Esophagus muscularis mucosa (tissue), 4 donors: Measurements from ENCODE around the gene ANKIB1. TPM values are rescaled to one million over a fixed set of nuclear protein-coding genes. Genes with fewer than 3 reads are reported as not detected.

Experiments used
- DNase-seq: peaks from one replicate; pipeline ENCODE4 v3.0.0-alpha.2; 2017; ENCODE audit errors: extremely low spot score
- H3K27ac ChIP-seq, 4 donors: fragments of 200-600 bp; sonication (generic); replicated peaks in 1 of 4; 1 replicate in 3 of 4; 2 replicates in 1 of 4; pipeline ENCODE4 v1.5.1; 2016 to 2019; ENCODE audit warnings: mild to moderate bottlenecking in 1 of 4
- H3K27me3 ChIP-seq, 4 donors: fragments of 200-600 bp; sonication (generic); one replicate each; pipeline versions ENCODE4 v1.5.1 to v1.6.0; 2016 to 2019
- H3K36me3 ChIP-seq, 4 donors: fragments of 200-600 bp; sonication (generic); one replicate each; pipeline ENCODE4 v1.5.1; 2016 to 2019
- H3K4me1 ChIP-seq, 4 donors: fragments of 200-600 bp; sonication (generic); one replicate each; pipeline ENCODE4 v1.5.1; 2016 to 2019
- H3K4me3 ChIP-seq, 4 donors: fragments of 200-600 bp; sonication (generic); 1 replicate in 2 of 4; 2 replicates in 2 of 4; pipeline ENCODE4 v1.5.1; 2016 to 2019; ENCODE audit warnings: mild to moderate bottlenecking in 4 of 4, moderate library complexity in 1 of 4
- H3K9me3 ChIP-seq, 4 donors: fragments of 200-600 bp; sonication (generic); 1 replicate in 3 of 4; 2 replicates in 1 of 4; pipeline ENCODE4 v1.5.1; 2016 to 2019
- CTCF ChIP-seq, 3 experiments: fragments of 200-600 bp in 2 of 3; fragments of 450-650 bp in 1 of 3; sonication (generic) in 2 of 3; IDR thresholded peaks; one replicate each; pipeline ENCODE4 v1.5.1; 2017 to 2019; ENCODE audit warnings: antibody characterized with exemption in 3 of 3, mild to moderate bottlenecking in 2 of 3, moderate library complexity in 1 of 3
- EP300 ChIP-seq: sonication (generic); formaldehyde crosslinking; IDR thresholded peaks from one replicate; pipeline ENCODE4 v1.6.1; 2017; ENCODE audit warnings: antibody characterized with exemption
- POLR2A ChIP-seq: fragments of 450-650 bp; IDR thresholded peaks from one replicate; pipeline ENCODE4 v1.6.1; 2017; ENCODE audit warnings: antibody characterized with exemption, moderate library complexity, mild to moderate bottlenecking, low read depth
- POLR2AphosphoS5 ChIP-seq, 2 donors: sonication (generic); formaldehyde crosslinking; IDR thresholded peaks; one replicate each; pipeline ENCODE4 v1.6.1; 2017; ENCODE audit warnings: antibody characterized with exemption in 2 of 2
- WGBS: methylation state at CpG from one replicate; pipeline ENCODE4 v1.1.5; 2018; 5-methylcytosine and 5-hydroxymethylcytosine counted together
- intact Hi-C: fragments of 100-400 bp; cut with DNase I; formaldehyde crosslinking; loops from one replicate; pipeline ENCODE4 v1.15.1; 2023
- total RNA-seq, 4 donors: library from RNA; depleted of rRNA; stranded (reverse); fragments of >200 nt; gene quantifications; one replicate each; pipeline versions ENCODE4 v1.1.0 to v1.2.1, GENCODE V29; 2016

ANKIB1 gene
- total RNA-seq, 4 donors from 2014 or later: 25.8 to 37.8 (median 28.6) TPM

DNA sequence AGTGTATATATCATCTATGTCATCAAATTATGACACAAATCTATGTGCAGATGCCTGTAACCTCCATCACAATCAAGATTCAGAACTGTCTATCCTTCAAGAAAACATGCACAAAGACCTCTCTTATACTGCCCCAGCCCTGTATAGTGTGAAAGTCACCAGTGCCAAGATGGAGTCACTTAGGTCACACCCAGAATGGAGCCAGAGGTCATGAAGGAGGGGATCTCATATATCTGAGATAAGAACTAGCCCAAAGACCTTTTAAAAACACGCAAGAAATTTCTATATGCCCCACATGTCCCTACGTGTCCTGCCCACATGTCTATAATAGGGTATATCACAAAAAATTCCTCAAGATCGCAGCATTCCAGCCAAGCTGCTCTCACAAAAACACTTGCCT is 181.4 kb downstream of the ANKIB1 start:
- no peak for TF ChIP-seq EP300
- TF ChIP-seq CTCF (IDR thresholded peaks at IDR 0.05): no peak
- TF ChIP-seq POLR2AphosphoS5 (IDR thresholded peaks at IDR 0.05): no peak
- TF ChIP-seq POLR2A: no peak
- Histone ChIP-seq H3K4me1 (peaks cover 0 to 9% (median 3%) of the 10 kb centered on the region in 4 donors), H3K4me3 (no peak overlapping the region), H3K36me3 (no peaks in the 10 kb centered on the region), H3K9me3 (no peaks in the 10 kb centered on the region), H3K27me3 (peaks cover 0 to 19% (median 3%) of the 10 kb centered on the region in 4 donors), H3K27ac (no peak overlapping the region)
- intact Hi-C loops: no loop called here
- DNase-seq: no peak
- WGBS: 85% methylated on average over 3 of the region's 3 CpGs

GRCh38 chr7:92432299-92432946 is 186.6 kb downstream of the ANKIB1 start:
- Histone ChIP-seq H3K27ac (no peak overlapping the region), H3K4me1 (no peaks in the 10 kb centered on the region), H3K27me3 (peaks cover 0 to 11% (median 0%) of the 10 kb centered on the region in 4 donors), H3K36me3 (no peaks in the 10 kb centered on the region), H3K9me3 (no peaks in the 10 kb centered on the region), H3K4me3 (no peak overlapping the region)
- DNase-seq: no peak
- intact Hi-C loops: no loop called here
- WGBS: 94% methylated on average over 3 of the region's 3 CpGs
- TF ChIP-seq EP300 (no peak), POLR2AphosphoS5 (IDR thresholded peaks at IDR 0.05) (no peak), POLR2A (no peak), CTCF (IDR thresholded peaks at IDR 0.05) (no peak)

DNA sequence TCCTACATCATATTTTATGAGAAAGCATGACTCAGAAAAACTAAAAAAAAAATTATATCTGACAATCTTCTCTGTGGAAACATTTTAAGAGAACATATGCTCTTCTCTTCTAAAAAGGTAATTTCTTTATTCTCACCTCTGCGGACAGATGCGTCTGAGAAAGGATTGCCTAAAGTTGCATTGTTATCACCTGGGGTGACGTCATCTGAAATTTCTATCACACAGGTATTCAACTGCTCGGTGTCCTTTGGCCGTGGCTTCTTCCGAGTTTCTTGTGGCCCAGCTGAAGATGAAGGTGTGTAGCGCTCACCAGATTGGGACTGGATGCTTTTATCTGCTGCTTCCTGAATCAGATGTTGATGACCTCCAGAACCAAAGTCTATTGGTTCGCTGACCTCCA is 187.2 kb downstream of the ANKIB1 start:
- TF ChIP-seq POLR2A: no peak
- TF ChIP-seq EP300: no peak
- TF ChIP-seq POLR2AphosphoS5 (IDR thresholded peaks at IDR 0.05): no peak
- no peak for TF ChIP-seq CTCF (IDR thresholded peaks at IDR 0.05)
- WGBS: 94% methylated on average over 8 of the region's 8 CpGs
- Histone ChIP-seq H3K27ac (no peak overlapping the region), H3K36me3 (no peaks in the 10 kb centered on the region), H3K27me3 (peaks cover 0 to 12% (median 0%) of the 10 kb centered on the region in 4 donors), H3K4me1 (no peaks in the 10 kb centered on the region), H3K4me3 (no peak overlapping the region), H3K9me3 (no peaks in the 10 kb centered on the region)
- intact Hi-C loops: no loop called here
- no peak for DNase-seq

DNA sequence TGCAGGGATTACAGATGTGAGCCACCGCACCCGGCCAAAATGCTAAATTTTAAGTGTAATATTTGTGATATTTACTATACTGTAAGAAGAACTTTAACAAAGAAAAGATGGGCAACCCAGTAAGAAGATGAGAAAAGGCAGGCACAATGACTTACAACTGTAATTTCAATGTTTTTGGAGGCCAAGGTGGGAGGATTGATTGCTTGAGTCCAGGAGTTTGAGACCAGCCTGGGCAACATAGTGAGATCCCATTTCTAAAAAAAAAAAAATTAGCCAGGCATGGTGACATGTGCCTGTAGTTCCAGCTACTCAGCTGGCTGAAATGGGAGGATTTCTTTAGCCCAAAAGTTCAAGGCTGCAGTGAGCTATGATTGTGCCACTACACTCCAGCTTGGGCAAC is 189.8 kb downstream of the ANKIB1 start:
- WGBS: 100% methylated on average over 2 of the region's 2 CpGs
- Histone ChIP-seq H3K27me3 (peaks cover 0 to 18% (median 0%) of the 10 kb centered on the region in 4 donors), H3K4me1 (no peaks in the 10 kb centered on the region), H3K36me3 (no peaks in the 10 kb centered on the region), H3K4me3 (no peak overlapping the region), H3K27ac (no peak overlapping the region), H3K9me3 (no peaks in the 10 kb centered on the region)
- TF ChIP-seq EP300 (no peak), POLR2A (no peak), POLR2AphosphoS5 (IDR thresholded peaks at IDR 0.05) (no peak)
- intact Hi-C loops: no loop called here
- DNase-seq: no peak

DNA sequence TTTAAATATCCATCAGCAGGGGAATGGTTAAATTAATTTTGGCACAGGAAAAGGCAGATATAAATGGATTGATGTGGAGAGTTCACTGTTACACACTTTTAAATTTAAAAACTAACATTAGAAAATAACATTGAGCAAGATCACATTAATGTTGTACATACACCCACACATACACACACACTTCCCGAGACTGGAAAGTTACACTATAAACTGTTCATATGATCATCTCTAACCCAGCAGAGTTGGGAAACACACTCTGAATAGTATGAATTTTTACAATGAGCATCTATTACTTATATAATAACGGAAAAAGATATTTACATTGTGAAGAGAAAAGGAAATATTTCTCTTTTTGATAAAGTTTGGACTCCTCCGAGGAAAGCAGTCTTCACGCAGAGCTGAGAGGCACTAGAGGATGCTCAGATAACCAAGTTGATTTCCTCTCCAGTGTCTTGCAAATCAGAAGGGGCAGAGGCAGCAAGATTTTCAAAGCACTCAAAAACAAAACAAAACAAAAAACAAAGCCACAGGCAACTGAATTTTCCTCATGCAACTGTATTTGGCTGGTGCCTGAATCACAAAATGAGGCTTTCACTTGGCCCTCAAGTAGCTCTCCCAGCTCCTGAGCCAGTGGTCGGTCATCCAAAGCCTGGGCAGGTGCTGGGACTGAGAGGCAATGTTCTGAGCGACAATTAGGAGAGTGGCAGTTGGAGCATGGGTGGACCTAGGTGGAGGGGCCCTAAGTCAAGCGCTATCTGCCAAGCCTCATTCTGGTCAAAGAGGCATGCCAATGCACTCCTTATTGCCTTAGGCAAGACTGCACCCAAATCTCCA is 191.1 kb downstream of the ANKIB1 start:
- H3K9me3 ChIP-seq: no peaks in the 10 kb centered on the region

More for the DNA sequence above, 191.1 kb downstream of the ANKIB1 start:
- intact Hi-C loops: no loop called here
- H3K4me1 ChIP-seq: no peaks in the 10 kb centered on the region
- TF ChIP-seq CTCF (IDR thresholded peaks at IDR 0.05) (no peak), POLR2AphosphoS5 (IDR thresholded peaks at IDR 0.05) (no peak), POLR2A (no peak), EP300 (no peak)
- H3K36me3 ChIP-seq: no peaks in the 10 kb centered on the region
- H3K27ac ChIP-seq: no peak overlapping the region
- H3K4me3 ChIP-seq: no peak overlapping the region
- H3K27me3 ChIP-seq: peaks cover 0 to 18% (median 0%) of the 10 kb centered on the region in 4 donors
- DNase-seq: no peak
- 57% methylated on average over 6 of the region's 7 CpGs for WGBS
